Measurements from ENCODE around the gene LCN15.

LCN15 gene

DNA sequence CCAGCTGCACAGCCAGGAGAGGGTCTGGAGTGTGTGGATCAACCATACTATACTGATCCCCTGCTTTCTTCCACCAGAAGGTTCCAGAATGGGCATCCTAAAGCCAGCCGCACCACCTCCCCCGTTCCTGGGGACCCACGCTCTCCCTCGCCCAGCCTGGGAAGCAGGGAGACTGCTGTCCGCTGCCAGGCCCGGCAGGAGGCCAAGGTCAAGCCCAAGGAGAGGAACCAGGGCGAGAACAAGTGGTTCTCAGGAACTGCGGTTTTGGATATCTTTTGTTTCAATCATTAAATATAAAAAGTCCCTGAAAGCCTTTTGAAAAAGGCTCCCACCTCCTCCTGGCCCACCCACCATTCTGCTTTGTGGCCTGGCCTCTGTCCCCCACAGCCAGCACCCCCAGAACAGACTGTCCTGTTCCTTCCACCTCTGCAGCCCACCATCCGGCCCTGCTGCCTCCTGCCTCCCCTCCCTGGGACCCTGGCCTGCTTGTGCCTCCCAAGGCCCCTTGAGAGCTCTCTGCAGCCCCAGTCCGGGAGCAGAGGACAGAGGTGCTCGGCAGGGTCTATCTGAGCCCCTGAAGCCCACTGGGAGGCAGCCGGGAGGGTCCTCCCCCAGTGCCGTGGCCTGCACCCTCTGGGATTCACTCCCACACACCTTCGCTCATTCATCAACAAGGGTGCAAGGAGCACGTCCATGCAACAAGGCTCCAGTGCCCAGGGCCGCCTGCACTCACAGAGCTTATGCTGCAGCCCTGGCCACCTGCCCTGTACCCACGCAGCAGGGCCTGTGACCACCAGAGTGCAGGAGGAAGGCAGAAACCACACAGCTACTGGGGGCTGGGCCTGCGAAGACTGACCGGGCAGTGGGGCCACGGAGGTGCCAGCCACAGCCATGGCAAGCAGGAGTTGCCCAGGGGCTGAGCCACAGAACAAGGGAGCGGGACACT lies 15.4 kb downstream of the LCN15 start:
- Histone ChIP-seq H3K27me3 (ENCODE audit: low read length) (no peaks in the 10 kb centered on the region), H3K9ac (ENCODE audit: low read length) (no peak overlapping the region), H4K20me1 (ENCODE audit: low read depth, low read length) (no peaks in the 10 kb centered on the region), H3K27ac (ENCODE audit: low read depth, low read length) (no peak overlapping the region), H3K79me2 (ENCODE audit: insufficient read depth, low read length) (no peaks in the 10 kb centered on the region), H3K9me3 (ENCODE audit: insufficient read depth, low read length) (peaks cover 9% of the 10 kb centered on the region; the same call in 1 of the 2 replicates), H2AFZ (ENCODE audit: low read depth, low read length, severe bottlenecking) (no peak overlapping the region), H3K4me2 (ENCODE audit: low read depth, low read length, poor library complexity, severe bottlenecking) (no peak overlapping the region), H3K36me3 (ENCODE audit: low read length) (no peaks in the 10 kb centered on the region), H3K4me3 (ENCODE audit: insufficient read depth, low read length, poor library complexity, severe bottlenecking) (no peak overlapping the region), H3K9me2 (replicated peaks; ENCODE audit: insufficient read depth, low read length) (no peaks in the 10 kb centered on the region), H3F3A (ENCODE audit: insufficient read depth) (no peaks in the 10 kb centered on the region)
- no peak for TF ChIP-seq EZH2phosphoT487 (conservative IDR thresholded peaks at IDR 0.05; ENCODE audit: low read length)
- TF ChIP-seq, protein P1, sequence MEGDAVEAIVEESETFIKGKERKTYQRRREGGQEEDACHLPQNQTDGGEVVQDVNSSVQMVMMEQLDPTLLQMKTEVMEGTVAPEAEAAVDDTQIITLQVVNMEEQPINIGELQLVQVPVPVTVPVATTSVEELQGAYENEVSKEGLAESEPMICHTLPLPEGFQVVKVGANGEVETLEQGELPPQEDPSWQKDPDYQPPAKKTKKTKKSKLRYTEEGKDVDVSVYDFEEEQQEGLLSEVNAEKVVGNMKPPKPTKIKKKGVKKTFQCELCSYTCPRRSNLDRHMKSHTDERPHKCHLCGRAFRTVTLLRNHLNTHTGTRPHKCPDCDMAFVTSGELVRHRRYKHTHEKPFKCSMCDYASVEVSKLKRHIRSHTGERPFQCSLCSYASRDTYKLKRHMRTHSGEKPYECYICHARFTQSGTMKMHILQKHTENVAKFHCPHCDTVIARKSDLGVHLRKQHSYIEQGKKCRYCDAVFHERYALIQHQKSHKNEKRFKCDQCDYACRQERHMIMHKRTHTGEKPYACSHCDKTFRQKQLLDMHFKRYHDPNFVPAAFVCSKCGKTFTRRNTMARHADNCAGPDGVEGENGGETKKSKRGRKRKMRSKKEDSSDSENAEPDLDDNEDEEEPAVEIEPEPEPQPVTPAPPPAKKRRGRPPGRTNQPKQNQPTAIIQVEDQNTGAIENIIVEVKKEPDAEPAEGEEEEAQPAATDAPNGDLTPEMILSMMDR (IDR thresholded peaks at IDR 0.05; ENCODE audit: insufficient read depth, low read length, poor library complexity, severe bottlenecking): no peak

DNA sequence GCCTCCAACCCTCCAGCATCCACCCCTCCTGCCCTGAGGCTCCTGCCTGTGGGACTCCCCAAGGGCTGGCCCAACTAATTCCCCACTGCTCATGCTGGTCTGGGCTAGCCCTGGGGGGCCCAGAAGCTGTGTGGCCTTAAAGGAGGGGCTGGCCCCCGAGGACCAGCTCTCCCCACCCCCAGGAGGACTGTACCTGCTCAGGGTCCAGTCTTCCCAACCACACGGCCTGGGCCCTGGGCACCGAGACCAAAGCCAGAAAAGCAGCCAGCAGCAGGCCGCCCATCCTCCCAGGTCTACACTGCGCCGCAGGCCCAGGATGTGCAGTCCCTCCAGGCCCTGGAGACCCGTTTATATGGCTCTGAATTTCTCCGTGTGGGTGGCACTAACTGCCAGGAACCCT lies 16.1 kb downstream of the LCN15 start, which contains the start of gene LCN6:
TSS of gene LCN6 (minus strand) at position 325 of the 400 bp plus-strand sequence. CDS start at position 283, 42 bp downstream.
- H3K4me3 ChIP-seq (ENCODE audit: insufficient read depth, low read length, poor library complexity, severe bottlenecking): no peak within 1 kb of the TSS
- H3K36me3 ChIP-seq (ENCODE audit: low read length): no peaks in the 10 kb centered on the region
- H2AFZ ChIP-seq (ENCODE audit: low read depth, low read length, severe bottlenecking): no peak within 1 kb of the TSS
- H3K27ac ChIP-seq (ENCODE audit: low read depth, low read length): no peak within 1 kb of the TSS
- no peaks in the 10 kb centered on the region for H3K9me2 ChIP-seq (replicated peaks; ENCODE audit: insufficient read depth, low read length)
- H3K9ac ChIP-seq (ENCODE audit: low read length): no peak within 1 kb of the TSS
- no peaks in the 10 kb centered on the region for H4K20me1 ChIP-seq (ENCODE audit: low read depth, low read length)
- no peaks in the 10 kb centered on the region for H3K27me3 ChIP-seq (ENCODE audit: low read length)
- no peaks in the 10 kb centered on the region for H3K79me2 ChIP-seq (ENCODE audit: insufficient read depth, low read length)
- no peak within 1 kb of the TSS for H3K4me2 ChIP-seq (ENCODE audit: low read depth, low read length, poor library complexity, severe bottlenecking)
- peaks cover 9% of the 10 kb centered on the region; the same call in 1 of the 2 replicates for H3K9me3 ChIP-seq (ENCODE audit: insufficient read depth, low read length)
- TF ChIP-seq, protein P1 (IDR thresholded peaks at IDR 0.05; ENCODE audit: insufficient read depth, low read length, poor library complexity, severe bottlenecking): no peak
- TF ChIP-seq EZH2phosphoT487 (conservative IDR thresholded peaks at IDR 0.05; ENCODE audit: low read length): no peak
- no peaks in the 10 kb centered on the region for H3F3A ChIP-seq (ENCODE audit: insufficient read depth)

DNA sequence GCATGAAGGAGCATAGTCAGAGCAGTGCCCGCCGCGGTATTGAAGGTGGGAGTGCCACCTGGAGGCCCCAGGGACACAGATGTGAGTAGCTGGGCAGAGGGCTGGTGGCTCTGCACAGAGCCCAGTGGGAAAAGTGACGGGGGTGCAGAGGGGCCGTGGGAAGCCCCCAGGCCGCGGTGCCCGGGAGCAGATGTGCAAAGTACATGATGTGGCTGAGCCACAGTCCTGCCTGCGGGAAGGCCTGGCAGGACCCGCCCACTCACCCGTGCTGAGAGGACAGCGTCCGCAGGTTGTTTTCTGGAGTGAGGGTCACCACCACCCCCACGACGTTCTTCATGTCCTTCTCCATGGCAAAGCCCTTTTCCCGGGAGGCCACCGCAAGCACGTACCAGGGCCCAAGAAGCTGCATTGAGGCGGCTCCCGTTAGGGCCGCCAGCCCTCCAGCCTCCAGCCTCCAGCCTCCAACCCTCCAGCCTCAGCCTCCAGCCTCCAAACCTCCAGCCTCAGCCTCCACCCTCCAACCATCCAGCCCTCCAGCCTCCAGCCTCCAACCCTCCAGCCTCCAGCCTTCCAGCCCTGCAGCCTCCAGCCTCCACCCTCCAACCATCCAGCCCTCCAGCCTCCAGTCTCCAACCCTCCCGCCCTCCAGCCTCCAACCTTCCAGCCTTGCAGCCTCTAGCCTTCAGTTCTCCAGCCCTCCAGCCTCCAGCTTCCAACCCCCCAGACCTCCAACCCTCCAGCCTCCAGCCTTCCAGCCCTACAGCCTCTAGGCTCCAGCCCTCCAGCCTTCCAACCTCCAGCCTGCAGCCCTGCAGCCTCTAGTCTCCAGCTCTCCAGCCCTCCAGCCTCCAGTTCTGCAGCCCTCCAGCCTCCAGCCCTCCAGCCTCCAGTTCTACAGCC lies 16.9 kb downstream of the LCN15 start:
- Histone ChIP-seq H4K20me1 (ENCODE audit: low read depth, low read length) (no peaks in the 10 kb centered on the region), H3K4me3 (ENCODE audit: insufficient read depth, low read length, poor library complexity, severe bottlenecking) (no peak overlapping the region), H3K9ac (ENCODE audit: low read length) (no peak overlapping the region)

More for the DNA sequence above, 16.9 kb downstream of the LCN15 start:
- Histone ChIP-seq H3F3A (ENCODE audit: insufficient read depth) (no peaks in the 10 kb centered on the region), H3K9me2 (replicated peaks; ENCODE audit: insufficient read depth, low read length) (no peaks in the 10 kb centered on the region), H3K27me3 (ENCODE audit: low read length) (no peaks in the 10 kb centered on the region), H3K79me2 (ENCODE audit: insufficient read depth, low read length) (no peaks in the 10 kb centered on the region), H3K4me2 (ENCODE audit: low read depth, low read length, poor library complexity, severe bottlenecking) (no peak overlapping the region), H2AFZ (ENCODE audit: low read depth, low read length, severe bottlenecking) (no peak overlapping the region), H3K27ac (ENCODE audit: low read depth, low read length) (no peak overlapping the region), H3K36me3 (ENCODE audit: low read length) (no peaks in the 10 kb centered on the region), H3K9me3 (ENCODE audit: insufficient read depth, low read length) (peaks cover 9% of the 10 kb centered on the region; the same call in 1 of the 2 replicates)
- no peak for TF ChIP-seq EZH2phosphoT487 (conservative IDR thresholded peaks at IDR 0.05; ENCODE audit: low read length)
- TF ChIP-seq, protein P1 (IDR thresholded peaks at IDR 0.05; ENCODE audit: insufficient read depth, low read length, poor library complexity, severe bottlenecking): no peak
